Thoracic aorta (tissue), 2 donors: ENCODE measurements around the gene WNT7B. TPM values are rescaled to one million over a fixed set of nuclear protein-coding genes. Genes with fewer than 3 reads are reported as not detected.
A peak's percentile ranks its signal among the peaks of the same experiment; 100 is the strongest.

Experiments
- ATAC-seq: fragments of 150-250 bp; one replicate; pipeline ENCODE4 v1.8.0; 2017; ENCODE audit warnings: low read depth; ENCODE audit not compliant: insufficient number of reproducible peaks, low FRiP score
- DNase-seq: peaks from one replicate; pipeline ENCODE4 v3.0.0-alpha.2; 2020; ENCODE audit warnings: low spot score
- H3K27ac ChIP-seq, 2 donors: fragments of 200-600 bp; sonication (generic); 1 replicate in 1 of 2; 2 replicates in 1 of 2; pipeline ENCODE4 v1.5.1; 2016; ENCODE audit warnings: mild to moderate bottlenecking in 2 of 2, moderate library complexity in 2 of 2
- H3K27me3 ChIP-seq: fragments of 200-600 bp; sonication (generic); replicated peaks from 2 replicates; pipeline ENCODE4 v1.6.0; 2016; ENCODE audit warnings: mild to moderate bottlenecking; ENCODE audit not compliant: insufficient read depth
- H3K36me3 ChIP-seq: fragments of 200-600 bp; sonication (generic); one replicate; pipeline ENCODE4 v1.5.1; 2016
- H3K4me1 ChIP-seq, 2 donors: fragments of 200-600 bp; sonication (generic); 1 replicate in 1 of 2; 2 replicates in 1 of 2; pipeline versions ENCODE4 v1.5.1 to v1.6.0; 2016; ENCODE audit warnings: low read depth in 2 of 2, mild to moderate bottlenecking in 1 of 2; ENCODE audit not compliant: control insufficient read depth in 1 of 2
- H3K4me3 ChIP-seq: fragments of 200-600 bp; sonication (generic); 2 replicates; pipeline ENCODE4 v1.5.1; 2016; ENCODE audit warnings: mild to moderate bottlenecking
- H3K9me3 ChIP-seq: fragments of 200-600 bp; sonication (generic); 2 replicates; pipeline ENCODE4 v1.5.1; 2016
- total RNA-seq, 2 donors: library from RNA; depleted of rRNA; stranded (reverse); fragments of >200 nt; gene quantifications; one replicate each; pipeline versions ENCODE4 v1.1.0 to v1.2.3, GENCODE V29; 2016
- TF ChIP-seq, protein P1 (sequence below): fragments of 200-600 bp; sonication (generic); IDR thresholded peaks from one replicate; pipeline ENCODE4 v1.5.1; 2019; ENCODE audit warnings: antibody characterized with exemption

WNT7B gene
- total RNA-seq, 2 donors from 2014 or later, result not detected

DNA sequence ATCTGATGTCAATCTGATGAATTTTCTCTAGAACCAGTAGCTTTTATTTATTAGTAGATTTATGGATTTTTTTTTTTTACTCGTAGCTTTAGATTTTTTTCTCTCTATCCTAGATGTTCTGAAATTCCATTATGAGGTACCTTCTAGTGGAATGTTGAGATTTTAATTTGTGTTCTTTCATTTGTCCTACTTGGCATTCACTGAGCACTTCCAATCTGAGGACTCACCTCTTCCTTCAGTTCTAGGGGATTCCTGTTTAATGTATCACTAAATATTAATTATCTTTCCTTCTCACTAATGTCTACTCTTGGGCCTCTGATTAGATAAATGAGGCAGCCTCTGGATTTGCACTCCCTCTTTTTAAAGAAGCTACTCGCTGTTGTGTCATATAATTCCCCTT, 40.2 kb upstream of the WNT7B start:
- no peaks in the 10 kb centered on the region for H3K27me3 ChIP-seq
- no peaks in the 10 kb centered on the region for H3K36me3 ChIP-seq
- ATAC-seq (no peak), DNase-seq (no peak)
- no peak overlapping the region for H3K4me3 ChIP-seq
- peaks cover 9 to 23% of the 10 kb centered on the region in 2 donors for H3K4me1 ChIP-seq
- H3K9me3 ChIP-seq, result no peaks in the 10 kb centered on the region
- TF ChIP-seq, protein P1, sequence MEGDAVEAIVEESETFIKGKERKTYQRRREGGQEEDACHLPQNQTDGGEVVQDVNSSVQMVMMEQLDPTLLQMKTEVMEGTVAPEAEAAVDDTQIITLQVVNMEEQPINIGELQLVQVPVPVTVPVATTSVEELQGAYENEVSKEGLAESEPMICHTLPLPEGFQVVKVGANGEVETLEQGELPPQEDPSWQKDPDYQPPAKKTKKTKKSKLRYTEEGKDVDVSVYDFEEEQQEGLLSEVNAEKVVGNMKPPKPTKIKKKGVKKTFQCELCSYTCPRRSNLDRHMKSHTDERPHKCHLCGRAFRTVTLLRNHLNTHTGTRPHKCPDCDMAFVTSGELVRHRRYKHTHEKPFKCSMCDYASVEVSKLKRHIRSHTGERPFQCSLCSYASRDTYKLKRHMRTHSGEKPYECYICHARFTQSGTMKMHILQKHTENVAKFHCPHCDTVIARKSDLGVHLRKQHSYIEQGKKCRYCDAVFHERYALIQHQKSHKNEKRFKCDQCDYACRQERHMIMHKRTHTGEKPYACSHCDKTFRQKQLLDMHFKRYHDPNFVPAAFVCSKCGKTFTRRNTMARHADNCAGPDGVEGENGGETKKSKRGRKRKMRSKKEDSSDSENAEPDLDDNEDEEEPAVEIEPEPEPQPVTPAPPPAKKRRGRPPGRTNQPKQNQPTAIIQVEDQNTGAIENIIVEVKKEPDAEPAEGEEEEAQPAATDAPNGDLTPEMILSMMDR, result no peak
- no peak overlapping the region for H3K27ac ChIP-seq

DNA sequence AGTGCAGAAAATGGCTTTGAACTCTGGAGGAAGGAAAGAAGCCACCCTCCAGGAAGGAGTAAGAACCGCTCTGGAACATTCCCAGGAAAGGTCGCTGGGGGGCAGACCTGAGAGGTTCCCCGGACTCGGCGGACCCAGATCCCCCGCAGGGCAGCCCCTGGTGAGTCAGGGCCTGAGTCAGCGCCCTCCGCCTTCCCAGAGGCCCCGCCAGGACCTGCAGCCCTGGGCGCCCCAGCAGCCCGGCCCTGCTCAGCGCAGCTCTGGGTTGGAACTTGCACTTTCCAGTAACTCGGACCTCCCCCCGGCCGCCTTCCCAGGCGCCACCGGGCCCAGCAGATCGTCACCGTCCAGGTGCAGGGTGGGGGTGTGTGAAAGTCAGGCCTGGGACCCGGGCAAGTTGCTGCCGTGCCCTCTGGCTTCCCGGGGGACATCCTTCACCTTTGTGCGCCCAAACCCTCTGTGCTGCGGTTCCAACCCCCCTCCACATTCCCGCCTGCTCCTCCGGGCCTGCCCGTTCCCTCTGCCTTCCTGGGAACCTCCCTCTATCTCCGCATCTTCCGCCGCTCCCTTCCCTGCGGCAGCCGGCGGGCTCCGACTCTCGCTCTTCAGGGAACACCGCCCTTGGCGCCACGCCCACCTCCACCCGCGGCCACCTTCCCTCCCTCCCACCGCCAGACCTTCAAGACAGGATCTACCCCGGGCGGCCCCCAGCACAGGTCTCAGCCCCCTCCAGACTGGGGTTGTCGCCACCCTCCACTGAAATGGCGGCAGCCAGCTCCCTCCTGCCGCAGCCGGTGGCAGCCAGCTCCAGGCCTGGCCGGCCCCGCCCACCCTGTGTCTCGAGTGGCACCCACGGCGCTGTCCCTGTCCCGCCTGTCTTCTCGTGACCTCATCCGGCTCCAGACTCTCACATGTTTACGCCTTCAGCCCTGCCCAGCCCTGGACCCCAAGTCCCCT, 36.8 kb upstream of the WNT7B start:
- peak overlapping the region; percentile 83 for H3K4me3 ChIP-seq
- H3K36me3 ChIP-seq, result no peaks in the 10 kb centered on the region
- DNase-seq (peak; percentile 84), ATAC-seq (peak; percentile 81)
- no peaks in the 10 kb centered on the region for H3K9me3 ChIP-seq
- peaks cover 9 to 24% of the 10 kb centered on the region in 2 donors for H3K4me1 ChIP-seq
- H3K27me3 ChIP-seq, result no peaks in the 10 kb centered on the region
- H3K27ac ChIP-seq, result peak overlapping the region; percentile 95 to 98
- TF ChIP-seq, protein P1, result peak; percentile 70

DNA sequence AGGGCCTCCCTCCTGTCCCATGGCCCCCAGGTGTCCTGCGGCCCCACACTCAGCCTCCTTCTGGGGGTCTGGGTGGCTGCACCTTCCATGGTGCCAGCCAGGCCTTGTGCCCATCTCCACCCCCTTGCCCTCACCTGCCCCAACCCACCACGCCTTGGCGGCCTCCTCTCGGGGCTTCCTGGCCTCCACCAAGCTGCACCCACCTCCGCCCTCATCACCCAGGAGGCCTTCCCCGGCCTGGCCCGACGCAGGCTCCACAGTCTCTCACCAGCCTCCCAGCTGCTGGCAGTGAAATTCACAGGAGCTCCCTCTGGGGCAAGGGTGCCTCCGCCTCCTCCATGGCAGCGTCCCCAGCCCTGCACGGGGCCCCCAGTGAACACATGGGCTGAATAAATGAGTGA, 35.9 kb upstream of the WNT7B start:
- H3K27ac ChIP-seq, result peak overlapping the region; percentile 95 to 98
- no peaks in the 10 kb centered on the region for H3K36me3 ChIP-seq
- H3K9me3 ChIP-seq, result no peaks in the 10 kb centered on the region
- H3K4me1 ChIP-seq, result peaks cover 12 to 33% of the 10 kb centered on the region in 2 donors
- H3K27me3 ChIP-seq, result no peaks in the 10 kb centered on the region
- ATAC-seq, result no peak
- peak overlapping the region; percentile 83 for H3K4me3 ChIP-seq
- DNase-seq, result no peak
- TF ChIP-seq, protein P1, result no peak

DNA sequence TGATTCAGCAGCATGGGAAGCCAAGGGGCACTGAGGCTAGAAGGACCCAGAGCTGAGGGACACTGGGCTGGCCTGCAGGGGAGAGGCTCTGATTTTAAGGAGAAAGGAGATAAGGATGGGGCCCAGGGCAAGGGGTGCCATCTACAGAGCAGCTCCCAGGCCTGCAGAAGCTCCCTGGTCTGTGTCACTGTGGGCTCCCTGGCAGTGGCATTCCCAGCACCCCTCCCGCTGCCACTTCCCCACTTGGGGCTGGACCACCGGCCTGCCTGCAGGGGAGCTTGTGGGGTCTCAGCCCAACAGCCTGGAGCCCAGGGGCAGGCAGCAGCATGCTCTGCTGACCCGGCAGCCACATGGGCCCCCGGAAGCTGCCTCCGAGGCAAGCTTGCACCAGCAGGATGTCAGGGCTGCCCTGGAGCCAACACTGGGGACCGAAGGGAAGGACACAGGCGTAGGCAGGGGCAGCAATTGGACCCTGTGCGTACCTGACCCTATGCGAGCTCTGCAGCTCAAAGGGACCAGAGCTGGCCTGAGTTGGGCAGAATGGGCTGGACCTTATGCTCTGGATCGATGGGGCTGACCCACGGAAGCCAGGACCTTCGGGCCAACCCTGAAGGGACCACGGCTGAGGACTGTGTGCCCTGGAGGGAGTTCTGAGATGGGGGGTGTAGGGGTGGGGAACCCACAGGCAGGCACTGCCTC, 35.4 kb upstream of the WNT7B start:
- H3K9me3 ChIP-seq, result no peaks in the 10 kb centered on the region
- ATAC-seq (no peak), DNase-seq (no peak)
- TF ChIP-seq, protein P1, result no peak
- H3K36me3 ChIP-seq, result no peaks in the 10 kb centered on the region
- no peak overlapping the region for H3K4me3 ChIP-seq
- H3K27me3 ChIP-seq, result no peaks in the 10 kb centered on the region
- H3K27ac ChIP-seq, result peak overlapping the region; percentile 95 to 98
- H3K4me1 ChIP-seq, result peaks cover 16 to 38% of the 10 kb centered on the region in 2 donors

DNA sequence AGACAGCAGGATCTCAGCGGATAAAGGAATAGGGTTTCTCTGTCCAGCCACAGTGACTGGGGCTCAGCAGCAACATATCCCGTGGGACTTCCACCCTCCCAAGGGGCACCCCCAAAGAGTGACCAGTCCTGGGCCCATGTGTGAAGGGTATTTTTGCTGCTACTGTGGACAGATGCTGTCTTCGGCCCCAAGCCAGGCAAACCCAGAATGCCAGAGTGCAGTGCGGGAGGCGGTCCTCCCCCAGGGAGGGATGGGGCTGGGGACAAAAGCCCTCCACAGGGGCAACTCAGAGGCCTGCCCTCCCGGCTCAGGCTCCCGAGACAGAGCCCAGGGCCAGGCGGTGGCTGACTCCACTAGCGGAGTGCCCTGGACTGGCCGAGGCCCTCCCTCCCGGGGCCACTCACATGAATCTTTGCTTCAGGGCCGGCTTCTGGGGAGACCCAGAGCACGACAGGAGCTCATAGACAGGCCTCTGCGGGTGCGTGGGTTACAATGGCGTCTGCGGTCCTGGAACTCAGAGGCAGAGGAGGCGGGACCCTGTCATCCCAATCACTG, 34.7 kb upstream of the WNT7B start:
- TF ChIP-seq, protein P1, result no peak
- Histone ChIP-seq H3K9me3 (no peaks in the 10 kb centered on the region), H3K4me3 (no peak overlapping the region), H3K36me3 (no peaks in the 10 kb centered on the region), H3K4me1 (peaks cover 22 to 45% of the 10 kb centered on the region in 2 donors), H3K27me3 (no peaks in the 10 kb centered on the region), H3K27ac (peak overlapping the region in 1 of 2 donors; percentile 38)
- ATAC-seq (no peak), DNase-seq (no peak)
